ENCODE results near the gene DBF4.

- no peak for TF ChIP-seq EZH2 (IDR thresholded peaks at IDR 0.05; ENCODE audit: low read length, missing control alignments)
- peak in 1 of 2 donors; percentile 19 for TF ChIP-seq CTCF (conservative IDR thresholded peaks at IDR 0.05 in 1 of 2, IDR thresholded peaks at IDR 0.05 in 1 of 2; ENCODE audit: low read depth in 1 of 2, low read length in 2 of 2)
These were observed 10.6 kb downstream of the DBF4 start for GRCh38 chr7:87886875-87887274.
